Activated CD4-positive, alpha-beta T cell treated with anti-CD3 and anti-CD28 coated beads for 48 hours (primary cell): ENCODE data around the gene PTH2.
"Not testable (repeated sequence)": the region's sequence is repeated elsewhere in the genome, so short reads cannot be mapped to it uniquely, and the experiment has no call there.

Experiments used
- DNase-seq: peaks from one replicate; pipeline ENCODE4 v3.0.0-alpha.2; 2020

The PTH2 gene

GRCh38 chr19:49447485-49448431 is 24.5 kb upstream of the PTH2 start:
- peak; percentile 67 for DNase-seq

GRCh38 chr19:49445997-49446396 is 22.8 kb upstream of the PTH2 start:
- DNase-seq: no peak

- DNase-seq: not testable (repeated sequence)
These were observed 21.0 kb upstream of the PTH2 start for GRCh38 chr19:49444100-49444700.

GRCh38 chr19:49443366-49444099 is 20.3 kb upstream of the PTH2 start:
- DNase-seq: peak; percentile 95

GRCh38 chr19:49442771-49443365 is 19.6 kb upstream of the PTH2 start:
- peak; percentile 79 for DNase-seq

GRCh38 chr19:49442354-49442753 is 19.1 kb upstream of the PTH2 start:
- peak; percentile 55 for DNase-seq

- no peak for DNase-seq
These were observed 18.7 kb upstream of the PTH2 start for GRCh38 chr19:49441960-49442350.

- peak; percentile 65 for DNase-seq
These were observed 18.1 kb upstream of the PTH2 start, which contains the start of gene SLC17A7 for GRCh38 chr19:49441210-49441959. Gene SLC17A7 (minus strand): TSS chr19:49441527. CDS start chr19:49441379, 148 bp downstream.

- no peak for DNase-seq
These were observed 17.4 kb upstream of the PTH2 start for GRCh38 chr19:49440439-49441209.

GRCh38 chr19:49439836-49440235 is 16.6 kb upstream of the PTH2 start:
- DNase-seq: no peak

GRCh38 chr19:49438261-49438660 is 15.0 kb upstream of the PTH2 start:
- no peak for DNase-seq

- DNase-seq: no peak
These were observed 14.0 kb upstream of the PTH2 start for GRCh38 chr19:49437231-49437630.

- DNase-seq: peak; percentile 86
These were observed 13.3 kb upstream of the PTH2 start for GRCh38 chr19:49436381-49437017.

- no peak for DNase-seq
These were observed 12.4 kb upstream of the PTH2 start for GRCh38 chr19:49435670-49436069.

- no peak for DNase-seq
These were observed 11.8 kb upstream of the PTH2 start for GRCh38 chr19:49434907-49435583.

GRCh38 chr19:49433240-49433901 is 10.1 kb upstream of the PTH2 start:
- DNase-seq: no peak

- peak; percentile 60 for DNase-seq
These were observed 9.2 kb upstream of the PTH2 start for GRCh38 chr19:49432141-49433073.

GRCh38 chr19:49431330-49431749 is 8.1 kb upstream of the PTH2 start:
- DNase-seq: peak; percentile 59
